Measurements from ENCODE around the gene BTNL3. TPM values are rescaled to one million over a fixed set of nuclear protein-coding genes. Genes with fewer than 3 reads are reported as not detected.

BTNL3 gene
- total and polyA plus RNA-seq, 10 of the 15 experiments (the other 5 are each of a cell fraction or from before 2014, with no cell fraction given): 0.39 TPM; not detected in 9

GRCh38 chr5:181047288-181047687 is 58.6 kb downstream of the BTNL3 start:
- ATAC-seq (no peak), DNase-seq (ENCODE audit: low read depth, low spot score) (no peak), FAIRE-seq (no peak)
- POLR2A ChIA-PET: no interaction called here
- CTCF ChIA-PET: no interaction called here
- Histone ChIP-seq H3K9ac (ENCODE audit: control insufficient read depth, insufficient read depth, low read length) (no peak overlapping the region), H2AFZ (ENCODE audit: control insufficient read depth, low read depth, low read length) (no peak overlapping the region), H4K20me1 (ENCODE audit: control insufficient read depth, insufficient read depth) (no peaks in the 10 kb centered on the region), H3K4me3 (no peak overlapping the region), H3K9me3 (replicated peaks; ENCODE audit: control insufficient read depth, insufficient read depth, low read length) (no peaks in the 10 kb centered on the region; the same call in 2 of the 3 replicates), H3K4me1 (ENCODE audit: control insufficient read depth, insufficient read depth, low read length) (peaks cover 8% of the 10 kb centered on the region), H3K36me3 (ENCODE audit: control insufficient read depth in 2 of 2, insufficient read depth in 2 of 2, low read length in 1 of 2) (no peaks in the 10 kb centered on the region), H3K4me2 (ENCODE audit: control insufficient read depth, insufficient read depth) (no peak overlapping the region), H3K27ac (ENCODE audit: control insufficient read depth, insufficient read depth) (no peak overlapping the region), H3K79me2 (ENCODE audit: control insufficient read depth, insufficient read depth, low read length) (no peaks in the 10 kb centered on the region), H3K27me3 (replicated peaks in 1 of 2; ENCODE audit: control insufficient read depth in 2 of 2, insufficient read depth in 2 of 2, low read length in 1 of 2) (no peaks in the 10 kb centered on the region)
- SMC1A ChIA-PET (ENCODE audit: uncharacterized antibody, unreplicated experiment): no interaction called here
- no peak for TF ChIP-seq PML (IDR thresholded peaks at IDR 0.05; ENCODE audit: low read length)
- no peak for TF ChIP-seq NKRF (conservative IDR thresholded peaks at IDR 0.05)
- no peak for TF ChIP-seq BCL11A (IDR thresholded peaks at IDR 0.05; ENCODE audit: low read depth, low read length)
- TF ChIP-seq KLF5 (IDR thresholded peaks at IDR 0.05; ENCODE audit: partially characterized antibody): no peak
- TF ChIP-seq SMAD5 (IDR thresholded peaks at IDR 0.05; ENCODE audit: low read depth): no peak
- no peak for TF ChIP-seq SMC3 (IDR thresholded peaks at IDR 0.05; ENCODE audit: borderline replicate concordance, low read length)
- TF ChIP-seq CUX1 (IDR thresholded peaks at IDR 0.05; ENCODE audit: insufficient replicate concordance, low read depth, low read length): no peak
- no peak for TF ChIP-seq ZNF622 (IDR thresholded peaks at IDR 0.05)
- no peak for TF ChIP-seq HSF1 (IDR thresholded peaks at IDR 0.05; ENCODE audit: low read depth, low read length)
- RAD21 ChIA-PET (ENCODE audit: unreplicated experiment): interaction anchor here (1.8 kb wide), 1 partner anchor 39 kb away, joined by 5 read pairs; no protein-coding TSS in a partner anchor
- BruUV-seq (replicated peaks): no TSS peak
- WGBS (ENCODE audit: insufficient coverage, insufficient replicate concordance, low lambda C conversion rate, missing lambda C conversion rate): 22% methylated on average over 2 of the region's 2 CpGs
- in situ Hi-C loops (cut with MboI): no loop called here
- intact Hi-C loops (cut with micrococcal nuclease; ENCODE audit: unreplicated experiment): no loop called here
